GM08714 (cell line): ENCODE data around the gene ZNF865.
A peak's percentile ranks its signal among the peaks of the same experiment; 100 is the strongest.
"Not testable (repeated sequence)": the region's sequence is repeated elsewhere in the genome, so short reads cannot be mapped to it uniquely, and the experiment has no call there.

ENCODE experiments used
- H3K4me3 ChIP-seq: fragments of 200-500 bp; sonication (Bioruptor generic); 2 replicates; pipeline ENCODE4 v1.5.1; 2014; ENCODE audit warnings: mild to moderate bottlenecking, low read length, inconsistent platforms
- ZNF274 ChIP-seq: IDR thresholded peaks from 2 replicates; pipeline ENCODE4 v1.6.1; 2012; ENCODE audit warnings: mild to moderate bottlenecking, low read depth, low read length

Gene ZNF865

DNA sequence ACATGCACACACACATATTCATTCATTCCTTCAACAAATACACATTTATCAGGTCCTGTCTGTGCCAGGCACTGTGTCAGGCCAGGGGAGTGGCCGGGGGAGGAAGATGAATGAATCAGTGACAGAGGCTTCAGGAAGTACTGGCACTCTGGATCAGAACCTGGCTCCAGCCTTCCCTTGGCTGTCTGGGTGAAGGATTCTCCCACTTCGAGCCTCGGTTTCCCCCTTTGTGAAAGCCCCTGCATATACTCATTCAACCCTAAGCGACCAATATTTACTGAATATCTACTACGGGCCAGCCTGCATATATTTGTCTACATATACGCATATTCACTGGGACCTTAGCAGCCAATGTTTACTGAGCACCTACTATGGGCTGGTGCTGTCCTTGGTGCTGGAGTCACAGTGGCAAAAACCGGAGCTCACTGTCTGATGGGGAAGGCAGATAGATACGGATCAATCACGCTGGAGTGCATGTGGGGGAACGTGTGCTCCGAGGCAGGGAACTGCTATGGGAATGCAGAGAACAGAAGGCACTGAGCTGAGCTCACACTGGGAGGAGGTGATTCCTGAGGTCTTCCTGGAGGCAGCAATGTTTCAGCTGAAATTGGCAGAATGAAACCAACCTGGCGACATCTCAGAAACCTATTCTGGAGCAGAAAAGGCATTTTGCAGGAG lies 24.2 kb upstream of the ZNF865 start:
- TF ChIP-seq ZNF274: no peak
- H3K4me3 ChIP-seq: peak overlapping the region; percentile 80

DNA sequence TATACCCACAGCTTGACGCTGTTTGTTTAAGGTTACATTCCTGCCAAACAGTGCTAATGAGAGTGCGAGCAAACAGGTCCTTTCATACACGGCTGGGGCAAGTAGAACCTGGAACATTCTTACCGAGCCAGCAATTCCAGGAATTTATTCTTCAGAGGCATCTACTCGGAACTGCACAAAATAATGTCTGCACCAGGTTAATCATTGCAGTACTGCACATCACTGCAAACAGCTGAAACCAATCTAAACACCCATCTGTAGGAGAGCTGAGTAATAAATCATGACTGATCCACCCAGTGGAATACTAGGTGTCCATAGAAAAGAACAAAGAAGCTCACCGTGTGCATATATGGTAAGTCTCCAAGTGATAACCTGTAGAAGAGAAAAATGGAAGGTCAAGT lies 23.6 kb upstream of the ZNF865 start:
- H3K4me3 ChIP-seq: no peak overlapping the region
- no peak for TF ChIP-seq ZNF274

DNA sequence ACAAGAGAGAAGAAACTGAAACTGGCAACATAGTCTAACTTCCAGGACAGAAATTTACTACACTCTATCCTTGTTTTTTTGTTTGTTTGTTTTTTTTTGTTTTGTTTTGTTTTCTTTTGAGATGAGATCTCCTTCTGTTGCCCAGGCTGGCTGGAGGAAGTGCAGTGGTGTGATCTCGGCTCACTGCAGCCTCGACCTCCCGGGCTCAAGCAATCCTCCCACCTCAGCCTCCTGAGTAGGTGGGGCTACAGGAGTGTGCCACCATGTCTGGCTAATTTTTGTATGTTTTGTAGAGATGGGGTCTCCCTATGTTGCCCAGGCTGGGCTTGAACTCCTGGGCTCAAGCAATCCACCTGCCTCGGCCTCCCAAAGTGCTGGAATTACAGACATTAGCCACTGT lies 23.2 kb upstream of the ZNF865 start:
- not testable (repeated sequence) for H3K4me3 ChIP-seq

DNA sequence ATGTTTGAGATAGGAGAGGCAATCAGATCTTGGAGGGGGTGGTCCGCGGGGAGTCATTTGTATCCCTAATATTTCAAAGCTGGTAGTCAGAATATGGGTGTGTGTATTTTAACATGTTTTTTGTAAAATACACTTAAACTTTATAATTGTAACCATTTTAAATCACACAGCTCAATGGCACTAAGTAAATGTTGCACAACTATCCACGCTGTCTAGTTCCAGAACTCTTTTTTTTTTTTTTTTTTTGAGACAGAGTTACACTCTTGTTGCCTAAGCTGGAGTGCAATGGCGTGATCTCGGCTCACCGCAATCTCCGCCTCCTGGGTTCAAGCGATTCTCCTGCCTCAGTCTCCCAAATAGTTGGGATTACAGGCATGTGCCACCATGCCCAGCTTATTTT lies 21.6 kb upstream of the ZNF865 start:
- H3K4me3 ChIP-seq: not testable (repeated sequence)

DNA sequence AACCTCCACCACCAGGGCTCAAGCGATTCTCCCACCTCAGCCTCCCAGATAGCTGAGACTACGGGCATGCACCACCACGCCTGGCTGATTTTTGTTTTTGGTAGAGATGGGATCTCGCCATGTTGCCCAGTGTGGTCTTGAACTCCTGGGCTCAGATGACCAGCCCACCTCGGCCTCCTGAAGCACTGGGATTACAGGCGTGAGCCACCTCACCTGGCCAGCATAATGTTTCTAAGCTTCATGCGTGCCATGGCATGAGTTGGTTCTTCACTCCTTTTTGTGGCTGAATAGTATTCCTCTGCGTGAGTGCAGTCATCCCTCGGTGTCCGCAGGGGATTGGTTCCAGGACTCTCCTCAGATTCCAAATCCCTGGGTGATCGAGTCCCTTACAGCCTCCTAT lies 20.6 kb upstream of the ZNF865 start:
- TF ChIP-seq ZNF274: no peak
- H3K4me3 ChIP-seq: no peak overlapping the region

DNA sequence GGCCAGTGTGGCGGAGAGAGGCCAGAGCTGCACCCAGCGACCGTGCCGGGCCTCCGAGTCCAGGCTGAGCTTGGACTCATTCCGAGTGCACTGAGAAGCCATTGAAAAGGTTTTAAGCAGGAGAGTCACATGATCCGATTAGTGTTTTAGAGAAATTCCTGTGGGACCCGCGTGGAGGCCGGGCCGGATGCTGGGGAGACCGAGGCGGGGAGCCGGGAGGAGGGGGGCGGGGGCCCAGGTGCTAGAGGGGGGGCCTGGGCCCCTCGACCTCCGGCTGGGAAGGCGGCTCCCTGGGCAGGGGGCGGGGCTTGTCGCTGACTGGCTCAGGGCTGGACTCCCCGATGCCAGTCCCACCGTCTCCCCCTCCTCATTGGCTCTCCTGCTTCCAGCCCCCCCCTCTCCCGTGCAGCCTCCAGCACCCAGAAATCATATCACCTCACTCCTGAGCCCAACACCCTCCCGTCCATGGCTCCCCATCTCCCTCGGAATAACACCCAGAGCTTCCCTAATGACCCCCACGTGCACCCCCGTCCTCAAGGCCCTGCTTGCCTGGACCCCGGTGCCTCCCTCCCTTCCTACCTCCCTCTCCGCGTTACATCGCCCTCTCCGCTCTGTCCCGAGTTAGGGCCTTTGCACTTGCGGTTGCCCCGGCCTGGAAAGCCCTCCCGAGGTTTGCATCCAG lies 19.6 kb upstream of the ZNF865 start:
- TF ChIP-seq ZNF274: no peak
- no peak overlapping the region; the same call in 1 of the 2 replicates for H3K4me3 ChIP-seq

DNA sequence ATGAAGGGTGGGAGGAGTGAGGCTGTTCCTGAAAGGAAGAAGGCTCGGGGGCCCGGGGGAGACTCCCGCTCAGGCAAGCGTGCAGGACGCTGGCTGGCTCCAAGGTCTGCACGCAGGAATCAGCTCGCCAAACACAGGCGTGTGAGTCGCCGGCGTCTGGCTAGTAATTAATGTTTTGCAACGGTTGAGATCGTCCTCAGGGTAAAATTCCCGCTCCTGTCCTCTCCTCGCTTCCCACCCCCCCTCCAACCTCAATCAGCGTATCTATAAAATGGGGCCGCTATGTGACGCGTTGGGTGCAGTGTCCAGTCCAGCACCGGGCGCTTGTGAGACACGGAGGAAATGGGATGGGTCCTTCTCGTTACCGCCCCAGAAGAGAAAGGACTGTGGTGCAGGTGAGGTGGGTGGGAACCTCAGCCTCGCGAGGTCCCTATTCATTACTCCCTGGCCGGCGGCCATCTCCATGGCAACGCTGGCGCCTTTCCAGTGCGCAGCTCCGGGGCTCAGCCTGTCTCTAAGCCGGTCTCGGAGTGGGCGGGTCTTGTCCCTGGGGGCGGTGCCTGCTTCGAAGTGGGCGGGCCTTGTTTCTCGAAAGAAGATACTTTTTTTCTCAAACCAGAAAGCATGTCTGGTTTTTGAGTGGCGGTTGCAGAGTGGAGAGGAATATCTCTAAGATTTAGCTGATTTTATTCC lies 18.3 kb upstream of the ZNF865 start:
- H3K4me3 ChIP-seq: peak overlapping the region; percentile 18; the same call in 1 of the 2 replicates
- TF ChIP-seq ZNF274: no peak

DNA sequence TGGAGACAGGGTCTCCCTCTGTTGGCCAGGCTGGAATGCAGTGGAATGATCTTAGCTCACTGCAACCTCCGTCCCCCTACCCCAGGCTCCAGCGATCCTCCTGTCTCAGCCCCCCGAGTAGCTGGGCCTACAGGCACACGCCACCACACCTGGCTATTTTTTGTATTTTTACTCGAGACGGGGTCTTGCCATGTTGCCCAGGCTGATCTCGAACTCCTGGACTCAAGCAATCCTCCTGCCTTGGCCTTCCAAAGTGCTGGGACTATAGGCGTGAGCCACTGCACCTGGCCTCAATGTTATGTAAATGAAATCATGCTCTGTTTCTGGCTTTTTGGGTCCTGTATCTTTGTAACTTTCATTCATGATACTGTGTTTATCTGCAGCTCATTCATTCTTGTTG lies 16.7 kb upstream of the ZNF865 start:
- no peak overlapping the region for H3K4me3 ChIP-seq
- no peak for TF ChIP-seq ZNF274

DNA sequence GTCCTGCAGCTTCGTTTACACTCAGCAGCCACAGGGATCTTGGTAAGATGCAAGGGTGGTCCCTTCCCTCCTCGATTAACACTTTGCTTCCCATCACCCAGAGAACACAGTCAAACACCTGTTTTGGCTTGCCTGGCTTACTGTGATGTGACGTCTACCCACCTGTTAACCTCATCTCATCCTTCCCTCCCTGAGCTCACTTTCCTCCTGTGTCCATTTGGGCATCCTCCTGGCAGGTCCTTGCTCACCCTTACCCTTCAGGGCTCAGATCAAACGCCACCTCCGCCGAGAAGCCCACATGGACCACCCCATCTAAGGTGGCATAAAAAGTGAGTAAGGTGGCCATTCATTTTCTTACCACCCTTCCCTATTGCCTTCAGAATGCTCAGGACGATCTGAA lies 15.3 kb upstream of the ZNF865 start:
- TF ChIP-seq ZNF274: no peak

DNA sequence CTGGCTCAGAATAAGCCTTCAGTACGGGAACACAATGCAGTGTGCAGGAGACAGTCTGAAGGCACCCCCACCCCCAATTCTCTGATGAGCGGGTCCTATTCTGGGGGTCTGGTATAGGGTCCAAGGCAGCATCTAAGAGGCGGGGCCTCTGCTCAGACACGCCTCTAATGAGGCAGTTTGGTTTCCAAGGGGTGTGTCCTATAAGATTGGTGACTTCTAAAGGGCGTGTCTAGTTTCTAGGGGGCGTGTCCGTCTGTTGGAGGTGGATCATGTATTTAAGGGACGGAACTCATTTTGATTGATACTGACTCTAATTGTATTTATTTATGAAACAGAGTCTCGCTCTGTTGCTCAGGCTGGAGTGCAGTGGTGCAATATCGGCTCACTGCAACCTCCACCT lies 14.8 kb upstream of the ZNF865 start:
- TF ChIP-seq ZNF274: no peak
- no peak overlapping the region for H3K4me3 ChIP-seq

More for the DNA sequence above, 15.3 kb upstream of the ZNF865 start:
- no peak overlapping the region for H3K4me3 ChIP-seq

DNA sequence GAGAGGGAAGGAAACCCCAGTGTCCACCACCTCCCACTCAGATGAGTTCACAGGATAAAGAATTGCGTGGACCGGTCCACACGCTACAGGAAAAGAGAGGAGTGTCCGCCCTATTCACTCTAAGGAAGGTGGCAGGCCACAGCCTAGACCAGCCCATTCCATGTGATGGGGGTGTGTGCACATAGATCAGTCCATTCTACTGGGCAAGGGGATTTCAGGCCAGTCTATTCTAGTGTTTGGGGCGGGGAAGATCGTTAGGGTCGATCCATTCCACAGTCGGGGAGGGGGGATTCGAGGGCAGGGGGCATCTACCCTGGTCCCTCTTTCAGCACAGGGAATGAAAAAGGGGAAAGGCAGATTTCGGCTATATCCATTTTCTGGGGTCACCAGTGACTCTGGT lies 13.9 kb upstream of the ZNF865 start:
- H3K4me3 ChIP-seq: no peak overlapping the region
- no peak for TF ChIP-seq ZNF274

DNA sequence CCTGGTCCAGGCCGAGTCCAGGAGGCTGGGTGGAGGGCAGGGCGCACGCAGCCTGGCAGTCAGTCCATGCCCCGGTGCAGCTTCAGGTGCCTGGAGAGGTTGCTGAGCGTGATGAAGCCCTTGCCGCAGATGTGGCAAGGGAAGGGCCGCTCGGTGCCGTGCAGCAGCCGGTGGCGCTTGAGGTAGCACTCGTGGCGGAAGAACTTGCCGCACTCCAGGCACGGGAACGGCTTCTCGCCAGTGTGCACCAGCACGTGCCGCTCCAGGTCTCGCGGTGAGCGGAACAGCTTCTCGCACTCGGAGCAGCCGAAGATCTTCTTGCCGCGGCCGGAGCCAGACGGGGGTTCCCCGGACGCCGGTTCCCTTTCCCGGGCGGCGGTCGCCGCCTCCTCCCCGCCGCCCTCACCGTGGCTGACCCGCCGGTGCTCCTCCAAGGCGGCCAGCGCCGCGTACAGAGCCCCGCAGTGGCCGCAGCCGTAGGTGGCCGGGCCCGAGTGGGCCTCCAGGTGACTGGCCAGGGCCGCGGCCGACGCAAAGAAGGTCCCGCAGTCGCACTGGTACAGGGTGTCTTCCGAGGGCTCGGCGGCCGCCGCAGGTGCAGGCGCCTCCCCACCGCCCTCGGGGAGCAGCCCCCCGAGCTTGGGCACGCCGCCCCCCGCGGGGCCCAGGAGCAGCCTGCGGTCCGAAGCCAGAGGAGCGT lies 12.9 kb upstream of the ZNF865 start:
- TF ChIP-seq ZNF274: no peak
- H3K4me3 ChIP-seq: no peak overlapping the region

DNA sequence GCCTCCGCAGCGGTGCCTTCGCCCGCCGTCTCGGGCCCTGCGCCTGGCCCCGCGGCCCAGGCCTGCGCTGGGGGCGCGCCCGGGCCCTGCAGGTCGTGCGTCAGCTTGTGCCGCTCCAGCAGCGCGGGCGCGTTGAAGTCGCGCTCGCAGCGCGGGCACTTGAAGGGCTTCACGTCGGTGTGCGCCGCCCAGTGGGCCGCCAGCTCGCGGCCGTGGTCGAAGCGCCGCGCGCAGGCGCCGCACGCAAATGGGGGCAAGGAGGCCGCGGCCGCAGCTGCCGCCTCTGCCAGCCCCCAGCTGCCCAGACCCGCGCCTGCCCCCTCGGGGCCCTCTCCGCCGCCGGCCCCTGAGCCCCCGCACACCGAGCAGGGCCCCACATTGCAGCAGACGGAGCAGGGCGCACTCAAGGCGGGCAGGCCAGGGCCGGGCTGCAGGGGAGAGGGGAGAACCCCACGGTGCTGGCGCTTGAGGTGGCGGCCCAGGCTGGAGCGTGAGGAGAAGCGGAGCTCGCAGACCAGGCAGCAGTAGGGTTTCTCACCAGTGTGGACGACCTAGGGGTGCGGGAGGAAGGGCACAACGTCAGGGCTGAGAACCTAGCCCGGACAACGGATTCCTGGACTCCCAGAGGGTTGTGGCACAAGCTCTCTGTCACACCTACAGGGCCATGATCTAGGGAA lies 12.2 kb upstream of the ZNF865 start:
- no peak for TF ChIP-seq ZNF274
- H3K4me3 ChIP-seq: no peak overlapping the region

DNA sequence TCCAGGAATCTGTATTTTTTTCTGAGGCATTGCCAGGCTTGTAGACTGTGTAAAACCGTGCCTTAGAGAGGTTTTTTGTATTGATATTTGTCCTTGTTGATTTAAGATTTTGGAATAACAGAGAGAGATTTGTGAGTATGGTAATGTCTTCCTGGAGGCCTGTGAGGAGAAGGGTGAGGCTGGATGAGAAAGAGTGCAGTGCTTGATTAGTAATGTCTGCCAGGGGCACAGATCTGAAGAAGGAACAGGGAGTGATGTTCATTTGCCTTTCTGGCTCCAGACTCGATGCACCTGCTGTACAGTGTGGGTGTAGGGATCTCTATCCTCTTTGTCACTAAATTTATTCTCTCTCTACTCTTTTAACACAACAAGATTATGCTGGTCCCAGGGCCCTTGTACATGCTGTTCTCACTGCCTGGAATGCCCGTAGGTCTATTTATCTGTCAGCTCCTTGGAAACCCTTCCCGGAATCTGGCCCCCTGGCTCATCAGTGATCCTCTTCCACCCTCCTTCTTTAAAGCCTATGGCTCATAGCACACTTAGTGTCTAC lies 10.4 kb upstream of the ZNF865 start:
- no peak overlapping the region for H3K4me3 ChIP-seq
- no peak for TF ChIP-seq ZNF274
